CD4-positive, alpha-beta T cell treated with Interleukin-4 for 1 hour (primary cell): ENCODE data around the gene BPI.
"Not testable (repeated sequence)": the region's sequence is repeated elsewhere in the genome, so short reads cannot be mapped to it uniquely, and the experiment has no call there.

Experiments used
- DNase-seq, 2 donors: peaks; one replicate each; pipeline ENCODE4 v3.0.0-alpha.2; 2020 to 2022

BPI gene

GRCh38 chr20:38306379-38306778 lies 2.4 kb downstream of the BPI start:
- DNase-seq = no peak

GRCh38 chr20:38307371-38308046 lies 3.6 kb downstream of the BPI start:
- DNase-seq = no peak

GRCh38 chr20:38308047-38308438 lies 4.1 kb downstream of the BPI start:
- no peak for DNase-seq

DNA sequence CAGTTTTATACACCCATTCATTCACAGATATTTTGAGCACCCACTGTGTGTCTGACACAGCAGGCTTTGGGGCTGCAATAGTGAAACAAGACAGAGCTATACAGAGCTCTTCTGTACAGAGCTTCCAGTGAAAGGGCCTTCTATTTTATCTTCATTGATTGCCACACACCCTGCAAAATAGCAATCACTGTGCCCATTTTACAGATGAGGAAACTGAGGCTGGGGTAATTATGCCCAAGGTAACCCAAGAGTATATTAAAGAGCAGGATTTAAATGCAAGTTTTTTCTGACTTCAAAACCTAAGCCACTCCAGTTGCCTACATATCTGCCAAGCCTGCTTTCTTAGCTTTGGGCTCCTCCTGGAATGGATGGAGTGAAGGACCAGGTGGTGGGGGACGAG lies 4.5 kb downstream of the BPI start:
- no peak for DNase-seq

- no peak for DNase-seq
Observed at GRCh38 chr20:38311091-38311490, 7.1 kb downstream of the BPI start.

DNA sequence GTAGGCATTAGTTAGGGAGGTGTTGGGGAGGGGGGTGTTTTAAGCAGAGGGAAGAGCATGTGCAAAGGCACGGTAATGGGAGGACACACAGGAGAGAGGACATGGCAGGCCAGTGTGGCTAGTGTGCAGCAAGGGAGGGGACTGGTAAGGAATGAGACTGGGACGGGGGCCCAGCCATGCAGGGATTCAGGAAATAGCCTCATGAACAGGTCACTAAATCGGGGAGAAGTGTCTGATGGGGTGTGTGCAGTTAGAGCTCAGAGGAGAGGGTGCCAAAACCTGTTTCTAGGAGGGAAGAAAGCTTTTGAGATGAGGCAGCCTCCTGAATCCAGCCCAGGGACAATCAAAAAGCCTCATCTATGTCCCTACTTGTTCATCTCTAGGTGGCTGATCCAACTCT lies 7.5 kb downstream of the BPI start:
- no peak for DNase-seq

DNA sequence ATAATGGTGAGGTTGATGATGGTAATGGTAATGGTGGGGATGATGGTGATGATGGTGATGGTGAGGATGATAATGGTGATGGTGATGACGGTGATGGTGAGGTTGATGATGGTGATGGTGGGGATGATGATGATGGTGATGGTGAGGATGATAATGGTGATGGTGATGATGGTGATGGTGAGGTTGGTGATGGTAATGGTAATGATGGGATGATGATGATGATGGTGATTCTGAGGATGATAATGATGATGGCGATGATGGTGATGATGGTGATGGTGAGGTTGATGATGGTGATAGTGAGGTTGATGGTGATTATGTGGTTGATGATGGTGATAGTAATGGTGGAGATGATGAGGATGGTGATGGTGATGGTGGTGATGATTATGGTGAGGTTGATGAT lies 9.7 kb downstream of the BPI start:
- no peak for DNase-seq

- not testable (repeated sequence) for DNase-seq
Observed at GRCh38 chr20:38314350-38314749, 10.4 kb downstream of the BPI start.

DNA sequence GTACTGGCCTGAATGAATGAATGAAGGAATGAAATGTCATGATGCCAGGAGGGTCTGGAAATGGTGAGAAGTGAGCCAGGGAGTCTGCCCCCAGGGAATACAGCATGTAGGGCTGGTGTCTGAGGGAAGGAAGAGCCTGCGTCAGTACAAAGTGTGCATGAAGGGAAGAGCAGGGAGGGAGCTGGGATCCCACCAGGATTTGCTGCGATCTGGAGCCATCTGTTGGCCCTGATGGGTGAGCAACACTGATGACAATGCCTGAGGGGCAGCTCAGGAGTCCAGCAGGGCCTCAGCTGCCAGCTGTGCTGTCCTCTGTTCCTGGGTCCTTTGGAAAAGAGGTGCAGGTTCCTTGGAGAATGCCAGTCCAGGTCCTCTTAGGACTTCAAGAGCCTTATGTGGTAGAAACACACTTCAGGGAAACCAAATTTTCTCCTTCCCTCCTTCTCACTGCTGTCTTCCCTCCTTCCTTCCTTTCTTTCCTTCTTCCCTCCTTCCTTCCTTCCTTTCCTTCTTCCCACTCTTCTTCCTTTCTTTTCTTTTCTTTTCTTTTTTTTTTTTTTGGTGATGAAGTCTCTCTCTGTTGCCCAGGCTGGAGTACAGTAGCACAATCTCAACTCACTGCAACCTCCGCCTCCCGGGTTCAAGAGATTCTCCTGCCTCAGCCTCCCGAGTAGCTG lies 11.5 kb downstream of the BPI start:
- DNase-seq = no peak

GRCh38 chr20:38316341-38316740 lies 12.4 kb downstream of the BPI start:
- DNase-seq = no peak

GRCh38 chr20:38317422-38317821 lies 13.5 kb downstream of the BPI start:
- no peak for DNase-seq

- DNase-seq = no peak
Observed at GRCh38 chr20:38320221-38320620, 16.3 kb downstream of the BPI start.

GRCh38 chr20:38321959-38322598 lies 18.1 kb downstream of the BPI start:
- no peak for DNase-seq

GRCh38 chr20:38324159-38324558 lies 20.2 kb downstream of the BPI start:
- DNase-seq = no peak

DNA sequence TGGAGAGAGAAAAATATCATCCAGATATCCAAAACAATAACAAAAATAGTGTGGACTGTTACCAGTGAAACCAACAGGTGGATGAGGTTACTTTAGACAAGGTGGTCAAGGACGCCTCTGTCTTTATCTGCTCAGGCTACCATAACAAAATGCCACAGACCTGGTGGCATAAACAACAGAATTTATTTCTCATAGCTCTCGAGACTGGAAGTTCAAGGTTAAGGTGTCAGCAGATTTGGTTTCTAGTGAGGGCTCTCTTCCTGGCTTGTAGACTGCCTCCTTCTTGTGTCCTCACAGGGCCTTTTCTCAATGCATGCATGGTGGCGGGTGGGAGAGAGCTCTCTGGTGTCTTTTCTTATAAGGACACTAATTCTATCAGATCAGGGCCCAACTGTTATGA lies 21.2 kb downstream of the BPI start:
- DNase-seq = no peak

DNA sequence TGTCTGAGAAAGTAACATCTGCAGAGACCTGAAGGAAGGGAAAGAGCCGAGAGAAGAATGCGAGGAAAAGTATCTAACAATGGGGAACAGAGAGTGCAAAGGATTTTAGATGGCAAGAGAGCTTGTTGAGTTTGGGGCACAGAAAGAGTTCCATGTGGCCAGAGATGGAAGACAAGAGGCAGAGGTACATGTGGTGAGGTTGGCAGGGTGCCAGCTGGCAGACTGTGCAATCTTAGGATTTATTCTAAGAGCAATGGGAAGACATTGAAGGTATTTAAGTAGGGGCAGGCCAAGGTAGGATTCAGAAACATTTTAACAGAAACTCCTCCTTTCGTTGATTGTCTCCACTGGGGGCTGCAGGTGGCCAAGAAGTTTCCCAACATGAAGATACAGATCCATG lies 21.9 kb downstream of the BPI start:
- DNase-seq = no peak

DNA sequence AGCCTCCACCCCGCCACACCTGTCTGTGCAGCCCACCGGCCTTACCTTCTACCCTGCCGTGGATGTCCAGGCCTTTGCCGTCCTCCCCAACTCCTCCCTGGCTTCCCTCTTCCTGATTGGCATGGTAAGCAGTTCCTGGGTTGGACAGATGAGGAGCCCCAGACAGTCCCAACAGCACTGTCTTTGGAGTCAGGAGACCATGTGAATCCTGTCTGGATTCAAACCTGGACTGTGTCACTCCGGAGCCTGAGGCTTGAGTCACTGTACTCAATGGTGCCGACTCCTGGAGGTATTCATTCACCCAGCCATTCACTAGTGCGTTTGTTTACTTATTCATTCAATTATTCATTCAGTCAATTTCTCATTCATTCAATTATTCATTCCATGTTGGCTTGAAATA lies 22.4 kb downstream of the BPI start:
- no peak for DNase-seq

DNA sequence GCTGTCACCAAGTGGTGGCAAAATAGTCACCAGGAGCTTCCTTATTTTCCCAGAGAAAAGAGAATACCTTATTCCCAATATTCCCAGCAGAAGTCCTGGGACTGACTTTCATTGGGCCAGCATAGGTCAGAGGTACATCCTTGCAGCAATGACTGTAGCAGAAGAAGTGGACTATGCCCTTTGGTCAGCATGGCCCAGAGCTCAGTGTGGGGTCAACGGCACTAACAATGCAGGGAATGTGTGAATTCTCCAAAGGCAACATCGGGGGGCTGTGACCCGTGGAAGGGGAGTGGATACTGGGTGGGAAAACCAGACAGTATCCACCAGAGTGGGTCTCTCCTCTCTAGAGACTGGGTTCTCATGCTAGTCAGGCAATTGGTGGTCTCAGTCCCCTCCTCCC lies 26.7 kb downstream of the BPI start:
- DNase-seq = no peak

DNA sequence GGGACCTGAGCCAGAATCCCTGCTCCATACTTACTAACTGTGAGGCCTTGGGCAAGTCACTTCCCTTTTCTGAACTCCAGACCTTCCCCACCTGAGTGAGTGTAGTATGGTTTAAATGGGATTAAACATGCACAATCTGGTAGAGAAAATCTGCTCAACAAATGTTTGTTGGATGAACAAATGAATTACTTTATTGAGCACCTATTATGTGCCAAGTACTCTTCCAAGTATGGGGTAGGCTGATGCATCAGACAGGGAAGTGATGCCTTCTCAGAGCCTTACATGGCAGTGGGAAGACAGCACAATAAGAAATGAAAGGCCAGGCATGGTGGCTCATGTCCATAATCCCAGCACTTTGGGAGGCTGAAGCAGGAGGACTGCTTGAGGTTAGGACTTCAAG lies 27.3 kb downstream of the BPI start:
- DNase-seq = no peak

GRCh38 chr20:38331814-38332213 lies 27.9 kb downstream of the BPI start:
- no peak for DNase-seq

DNA sequence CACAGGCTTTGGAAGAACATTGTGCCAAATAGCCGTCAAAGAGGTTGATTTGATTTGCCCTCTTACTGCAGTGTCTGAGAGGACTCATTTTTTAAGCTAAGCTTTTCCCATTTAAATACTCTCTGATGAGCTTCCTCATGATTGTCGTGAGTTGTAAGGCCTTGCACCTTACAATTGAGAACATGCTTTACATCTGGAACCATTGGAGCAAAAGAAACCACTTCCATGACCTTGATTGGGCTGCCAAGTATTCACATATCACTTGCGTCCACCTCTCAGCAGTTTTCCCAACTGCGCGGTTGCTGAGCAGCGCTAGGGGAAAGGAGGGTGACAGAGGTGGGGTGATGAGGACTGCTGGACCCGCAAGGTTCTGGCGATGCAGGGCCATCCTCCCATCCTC lies 30.1 kb downstream of the BPI start:
- no peak for DNase-seq

DNA sequence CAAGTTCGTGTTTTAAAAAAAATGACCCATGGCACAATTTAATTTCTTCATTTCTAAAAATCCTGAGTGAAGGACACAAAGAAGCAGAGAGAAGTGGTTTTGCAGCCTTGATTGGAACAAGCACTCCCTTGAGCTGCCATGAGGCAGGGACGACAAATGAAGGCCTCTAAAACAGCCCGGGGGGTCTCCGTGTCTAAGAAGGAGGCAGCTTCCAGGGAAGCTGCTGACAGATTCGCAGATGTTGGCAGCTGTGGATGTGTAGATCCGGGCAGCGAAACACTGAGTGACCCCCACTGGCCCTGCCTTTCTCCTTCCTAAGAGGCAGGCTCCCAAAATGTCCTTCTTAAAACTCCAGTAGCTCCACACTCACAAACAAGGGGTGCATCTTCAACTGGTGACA lies 32.8 kb downstream of the BPI start:
- DNase-seq = no peak

DNA sequence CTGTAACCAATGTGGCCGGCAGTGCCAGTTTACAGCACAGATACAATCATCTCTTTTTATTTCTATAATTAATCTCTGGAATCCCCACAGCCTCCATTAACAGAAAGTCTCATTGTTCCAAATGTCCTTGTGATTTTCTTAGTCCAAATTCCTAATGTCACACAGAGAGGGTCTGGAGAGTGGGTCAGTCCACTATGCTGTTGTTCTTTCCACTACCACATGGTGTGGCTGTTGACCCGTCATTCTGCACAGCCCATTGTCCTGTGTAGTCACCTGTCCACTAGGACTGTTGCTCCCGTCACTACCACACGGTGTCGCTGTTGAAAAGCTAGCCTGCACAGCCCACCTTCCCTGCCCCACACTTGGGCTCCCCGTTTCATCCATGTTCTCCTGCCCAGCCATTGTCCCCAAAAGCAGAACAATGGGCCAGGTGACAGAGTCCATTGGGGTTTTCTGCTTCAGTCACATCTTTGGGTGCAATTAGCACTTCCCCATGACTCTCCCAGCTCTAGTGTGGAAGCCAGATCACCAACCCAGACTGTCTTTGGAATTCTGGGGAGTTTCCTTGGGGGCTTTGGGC lies 33.7 kb downstream of the BPI start:
- no peak for DNase-seq

- DNase-seq = no peak
Observed at GRCh38 chr20:38338849-38339520, 35.0 kb downstream of the BPI start.
